NCI-H510A treated with DMSO at 0.1 percent for 48 hours (cell line): ENCODE measurements around the gene APP.
"Not testable (repeated sequence)": the region's sequence is repeated elsewhere in the genome, so short reads cannot be mapped to it uniquely, and the experiment has no call there.

ENCODE experiments used
- DNase-seq: peaks from one replicate; lab custom pipeline; 2025; lab: John Stamatoyannopoulos, UW

APP gene

GRCh38 chr21:26060335-26061115 is 110.0 kb downstream of the APP start:
- DNase-seq, result no peak

- no peak for DNase-seq
Observed at GRCh38 chr21:26057477-26058170, 112.9 kb downstream of the APP start.

DNA sequence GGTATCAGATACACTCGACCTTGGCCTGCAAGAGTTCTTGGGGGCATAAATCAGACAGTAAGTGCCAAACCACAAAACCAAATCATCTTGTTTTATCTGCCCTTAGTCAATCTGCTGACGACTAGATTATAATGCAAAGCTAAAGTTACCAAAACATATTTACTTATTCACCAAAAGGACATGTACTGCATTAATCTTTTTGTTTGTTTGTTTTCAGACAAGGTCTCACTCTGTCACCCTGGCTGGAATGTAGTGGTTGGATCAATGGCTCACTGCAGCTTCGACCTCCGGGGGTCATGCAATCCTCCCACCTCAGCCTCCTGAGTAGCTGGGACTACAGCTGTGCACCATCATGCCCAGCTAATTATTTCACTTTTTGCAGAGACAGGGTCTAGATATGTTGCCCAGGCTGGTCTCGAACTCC is 114.7 kb downstream of the APP start:
- no peak for DNase-seq

- no peak for DNase-seq
Observed at GRCh38 chr21:26055010-26055409, 115.6 kb downstream of the APP start.

- DNase-seq, result no peak
Observed at GRCh38 chr21:26052057-26052456, 118.5 kb downstream of the APP start.

DNA sequence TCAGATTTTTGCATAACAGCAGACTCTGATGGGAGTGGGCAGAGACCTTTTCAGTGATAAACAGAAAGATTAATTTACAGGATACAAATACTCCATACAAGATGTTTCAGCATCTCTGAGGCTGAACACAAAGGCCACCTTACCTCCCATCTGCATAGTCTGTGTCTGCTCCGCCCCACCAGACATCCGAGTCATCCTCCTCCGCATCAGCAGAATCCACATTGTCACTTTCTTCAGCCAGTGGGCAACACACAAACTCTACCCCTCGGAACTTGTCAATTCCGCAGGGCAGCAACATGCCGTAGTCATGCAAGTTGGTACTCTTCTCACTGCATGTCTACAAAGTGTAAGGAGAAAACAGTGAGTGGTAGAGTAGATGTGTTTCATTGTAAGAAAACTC is 119.7 kb downstream of the APP start:
- DNase-seq, result no peak

- no peak for DNase-seq
Observed at GRCh38 chr21:26049803-26050202, 120.8 kb downstream of the APP start.

GRCh38 chr21:26047279-26047967 is 123.1 kb downstream of the APP start:
- no peak for DNase-seq

GRCh38 chr21:26043891-26044290 is 126.7 kb downstream of the APP start:
- no peak for DNase-seq

DNA sequence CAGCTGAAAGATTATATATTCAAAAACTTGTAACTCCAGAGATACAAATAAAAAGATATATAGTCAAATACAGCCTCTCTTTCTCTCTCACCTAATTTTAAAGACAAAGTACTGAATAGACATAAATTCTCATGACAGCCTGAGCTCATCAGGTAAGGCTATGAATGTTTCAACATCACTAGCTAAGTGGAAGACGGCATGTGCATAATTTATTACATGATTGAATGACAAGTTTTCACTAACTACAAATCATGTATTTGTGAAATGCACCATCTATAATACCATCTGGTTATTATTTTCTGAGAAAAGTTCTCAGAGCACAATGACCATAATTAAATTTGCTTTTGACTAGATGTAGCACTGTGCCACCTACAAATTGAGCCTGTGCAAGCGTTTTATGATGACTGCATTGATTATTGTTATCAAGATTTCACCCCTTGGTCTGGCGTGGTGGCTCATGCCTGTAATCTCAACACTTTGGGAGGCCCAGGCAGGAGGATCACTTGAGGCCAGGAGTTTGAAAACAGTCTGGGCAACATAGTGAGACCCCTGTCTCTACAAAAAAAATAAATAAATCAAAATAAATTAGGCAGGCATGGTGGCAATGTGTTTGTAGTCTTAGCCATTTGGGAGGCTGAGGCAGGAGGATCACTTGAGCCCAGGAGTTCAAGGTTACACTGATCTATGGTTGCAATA is 128.2 kb downstream of the APP start:
- no peak for DNase-seq

DNA sequence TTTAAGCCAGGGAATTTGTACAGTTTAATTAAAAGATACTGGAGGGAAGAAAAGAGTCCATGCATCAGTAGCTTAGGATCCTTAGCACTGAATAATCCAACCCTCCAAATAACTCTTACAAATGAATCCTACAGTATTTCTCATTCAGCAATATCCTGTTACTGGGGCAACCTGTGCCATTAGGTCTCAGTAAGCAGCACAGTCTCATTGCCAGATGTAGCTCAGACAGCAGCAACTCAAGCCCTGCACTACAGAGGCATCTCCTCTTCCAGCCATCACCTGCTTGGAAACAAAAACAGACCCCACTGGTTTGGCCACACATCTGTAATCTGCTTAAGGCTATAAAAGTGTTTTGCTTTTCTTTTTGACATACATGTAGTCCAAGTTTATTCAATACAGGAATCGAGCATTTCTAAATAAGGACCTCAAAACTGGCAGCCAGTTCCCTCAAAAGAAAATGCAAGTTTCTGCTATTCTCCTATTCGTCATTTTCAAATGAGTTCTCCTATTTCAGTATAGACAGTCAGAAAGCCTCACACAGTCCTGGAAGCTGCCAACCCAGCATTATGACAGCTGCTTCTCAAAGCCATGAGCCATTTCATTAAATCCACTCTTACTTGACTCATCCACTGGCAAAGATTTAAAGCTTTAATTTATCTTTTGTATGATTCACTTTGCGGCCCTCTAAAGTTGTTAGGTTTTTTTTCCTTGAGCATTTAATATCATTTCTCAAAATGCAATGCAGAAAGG is 129.0 kb downstream of the APP start:
- DNase-seq, result no peak

GRCh38 chr21:26036916-26037315 is 133.7 kb downstream of the APP start:
- DNase-seq, result no peak

- DNase-seq, result no peak
Observed at GRCh38 chr21:26032263-26032662, 138.3 kb downstream of the APP start.

- DNase-seq, result no peak
Observed at GRCh38 chr21:26028183-26028582, 142.4 kb downstream of the APP start.

GRCh38 chr21:26027696-26028095 is 142.9 kb downstream of the APP start:
- DNase-seq, result no peak

DNA sequence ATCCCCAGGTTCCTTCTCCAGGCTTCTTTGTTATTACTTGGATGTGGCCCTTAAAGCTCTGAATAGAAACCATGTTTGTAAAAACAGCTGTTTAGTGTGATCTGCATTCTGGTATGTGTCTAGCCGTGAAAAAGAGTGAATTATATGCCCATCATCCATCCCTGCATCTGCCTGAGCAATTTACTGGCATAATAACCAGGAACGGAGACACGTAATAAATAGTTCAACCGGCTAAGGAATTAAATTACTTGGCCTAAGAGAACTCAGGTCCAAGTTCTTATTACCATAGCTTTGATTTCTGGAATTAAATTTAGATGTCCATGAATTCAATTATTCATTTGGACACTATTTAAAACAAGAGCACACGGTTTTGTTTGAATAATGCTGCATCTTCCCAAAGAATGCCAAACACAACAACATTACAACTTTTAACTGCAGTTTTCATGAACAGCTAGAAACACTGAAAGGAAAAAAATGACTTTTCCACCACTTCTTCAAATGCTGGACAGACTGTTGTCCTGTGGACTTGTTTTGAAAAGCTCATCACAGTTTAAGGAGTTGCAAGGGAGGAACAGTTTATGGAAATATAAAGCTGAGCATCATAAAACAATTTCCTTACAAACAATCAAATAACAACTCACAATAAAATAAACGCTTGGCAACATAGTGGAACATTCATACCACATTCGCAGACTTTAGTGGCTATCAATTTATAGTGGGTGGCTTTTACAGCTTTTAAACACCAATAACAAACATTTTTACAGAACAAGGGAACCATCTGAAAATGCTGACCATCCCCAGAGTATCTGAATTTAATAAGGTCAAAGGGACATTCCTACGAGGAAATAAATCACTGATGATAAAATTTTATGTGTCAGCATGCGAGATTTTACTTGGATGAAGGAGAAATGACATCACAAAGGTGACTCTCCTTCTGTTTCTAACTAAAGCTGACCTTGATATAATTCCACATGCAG is 144.7 kb downstream of the APP start:
- no peak for DNase-seq

- DNase-seq, result not testable (repeated sequence)
Observed at GRCh38 chr21:26023406-26023805, 147.2 kb downstream of the APP start.

DNA sequence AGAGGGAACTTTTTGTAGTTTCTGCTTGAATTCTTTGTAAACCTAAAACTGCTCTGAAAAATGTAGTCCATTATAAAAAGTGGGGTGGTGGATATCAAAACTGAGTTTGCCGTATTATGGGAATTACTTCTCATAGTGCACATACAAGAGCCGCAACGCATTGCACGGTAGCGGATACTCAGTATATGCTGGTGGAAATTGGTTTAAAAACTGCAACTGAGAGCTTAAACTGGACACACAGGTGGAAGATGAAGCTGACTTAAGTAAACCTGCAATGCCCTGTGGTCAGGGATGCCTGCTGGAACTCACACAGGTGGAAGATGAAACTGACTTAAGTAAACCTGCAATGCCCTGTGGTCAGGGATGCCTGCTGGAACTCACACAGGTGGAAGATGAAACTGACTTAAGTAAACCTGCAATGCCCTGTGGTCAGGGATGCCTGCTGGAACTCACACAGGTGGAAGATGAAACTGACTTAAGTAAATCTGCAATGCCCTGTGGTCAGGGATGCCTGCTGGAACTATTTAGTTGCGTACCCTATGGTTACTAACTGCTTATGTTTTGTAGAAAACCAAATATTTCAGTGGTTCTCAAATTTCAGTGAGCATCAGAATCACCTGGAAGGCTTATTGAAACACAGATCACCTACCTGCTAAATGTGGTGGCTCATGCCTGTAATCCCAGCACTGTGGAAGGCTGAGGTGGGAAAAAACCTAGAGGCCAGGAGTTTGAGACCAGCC is 147.8 kb downstream of the APP start:
- DNase-seq, result not testable (repeated sequence)

DNA sequence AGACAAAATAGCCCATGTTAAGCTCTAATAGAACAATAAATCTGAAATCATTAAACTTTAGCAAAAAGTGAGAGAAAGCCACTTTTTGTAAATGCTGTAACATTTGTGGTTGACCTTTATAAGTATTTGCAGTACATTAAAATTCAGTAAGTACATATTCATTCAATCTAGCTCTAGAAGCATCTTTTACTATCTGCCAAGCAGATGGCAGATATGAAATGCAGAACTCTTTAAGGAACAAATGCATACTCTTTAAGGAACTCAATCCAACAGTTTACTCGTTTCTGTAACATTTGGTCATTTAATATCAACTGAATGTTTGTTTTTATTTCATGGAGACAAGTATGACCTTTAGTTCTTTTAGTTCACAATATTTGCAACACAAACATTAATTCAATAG is 150.1 kb downstream of the APP start:
- DNase-seq, result no peak

GRCh38 chr21:26020081-26020480 is 150.5 kb downstream of the APP start:
- DNase-seq, result no peak
